Measurements from ENCODE around the gene DPF3. TPM values are rescaled to one million over a fixed set of nuclear protein-coding genes. Genes with fewer than 3 reads are reported as not detected.

DPF3 gene
- total and polyA plus RNA-seq, 2 donors from 2014 or later = 2.3 to 2.8 TPM

DNA sequence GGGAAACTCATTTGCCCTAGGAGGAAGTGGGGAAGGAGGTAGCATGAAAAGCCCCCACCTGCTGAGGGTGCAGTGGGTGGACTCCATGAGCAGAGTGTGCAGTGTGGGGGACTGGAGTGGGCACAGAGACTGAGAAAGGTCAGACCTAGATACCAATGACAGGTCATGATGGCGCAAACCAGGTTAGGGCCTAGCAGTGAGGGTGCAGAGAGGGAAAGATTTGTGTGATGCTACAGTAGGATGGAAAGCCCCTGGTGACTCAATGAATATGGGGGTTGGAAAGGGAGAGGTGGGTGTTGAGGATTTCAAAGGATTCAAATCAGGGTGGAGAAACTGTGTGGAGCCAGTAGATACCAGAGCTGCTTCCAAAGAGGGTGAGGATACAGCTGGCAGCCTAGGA is 319.2 kb downstream of the DPF3 start:
- no peaks in the 10 kb centered on the region for H3K9me3 ChIP-seq (ENCODE audit: control insufficient read depth in 2 of 3, insufficient read depth in 1 of 3, low read length in 3 of 3)
- H3K27me3 ChIP-seq (ENCODE audit: control insufficient read depth, insufficient read depth, low read length) = no peaks in the 10 kb centered on the region
- no peaks in the 10 kb centered on the region for H3K36me3 ChIP-seq (ENCODE audit: control insufficient read depth in 2 of 3, insufficient read depth in 3 of 3, low read length in 3 of 3)
- H3K9ac ChIP-seq (ENCODE audit: low read length in 3 of 3) = no peak overlapping the region
- FAIRE-seq (no peak), DNase-seq (no peak)
- no peak overlapping the region for H3K27ac ChIP-seq (ENCODE audit: low read depth in 2 of 2, low read length in 2 of 2)
- H3K4me1 ChIP-seq (ENCODE audit: control insufficient read depth in 2 of 3, insufficient read depth in 2 of 3, low read depth in 1 of 3, low read length in 3 of 3) = no peaks in the 10 kb centered on the region
- no peak overlapping the region for H3K4me3 ChIP-seq (ENCODE audit: low read length in 3 of 3)
- intact Hi-C loops (cut with DNase I) = no loop called here
- TF ChIP-seq, protein P1, sequence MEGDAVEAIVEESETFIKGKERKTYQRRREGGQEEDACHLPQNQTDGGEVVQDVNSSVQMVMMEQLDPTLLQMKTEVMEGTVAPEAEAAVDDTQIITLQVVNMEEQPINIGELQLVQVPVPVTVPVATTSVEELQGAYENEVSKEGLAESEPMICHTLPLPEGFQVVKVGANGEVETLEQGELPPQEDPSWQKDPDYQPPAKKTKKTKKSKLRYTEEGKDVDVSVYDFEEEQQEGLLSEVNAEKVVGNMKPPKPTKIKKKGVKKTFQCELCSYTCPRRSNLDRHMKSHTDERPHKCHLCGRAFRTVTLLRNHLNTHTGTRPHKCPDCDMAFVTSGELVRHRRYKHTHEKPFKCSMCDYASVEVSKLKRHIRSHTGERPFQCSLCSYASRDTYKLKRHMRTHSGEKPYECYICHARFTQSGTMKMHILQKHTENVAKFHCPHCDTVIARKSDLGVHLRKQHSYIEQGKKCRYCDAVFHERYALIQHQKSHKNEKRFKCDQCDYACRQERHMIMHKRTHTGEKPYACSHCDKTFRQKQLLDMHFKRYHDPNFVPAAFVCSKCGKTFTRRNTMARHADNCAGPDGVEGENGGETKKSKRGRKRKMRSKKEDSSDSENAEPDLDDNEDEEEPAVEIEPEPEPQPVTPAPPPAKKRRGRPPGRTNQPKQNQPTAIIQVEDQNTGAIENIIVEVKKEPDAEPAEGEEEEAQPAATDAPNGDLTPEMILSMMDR (IDR thresholded peaks at IDR 0.05; ENCODE audit: borderline replicate concordance, extremely low read depth, insufficient read depth) = no peak

DNA sequence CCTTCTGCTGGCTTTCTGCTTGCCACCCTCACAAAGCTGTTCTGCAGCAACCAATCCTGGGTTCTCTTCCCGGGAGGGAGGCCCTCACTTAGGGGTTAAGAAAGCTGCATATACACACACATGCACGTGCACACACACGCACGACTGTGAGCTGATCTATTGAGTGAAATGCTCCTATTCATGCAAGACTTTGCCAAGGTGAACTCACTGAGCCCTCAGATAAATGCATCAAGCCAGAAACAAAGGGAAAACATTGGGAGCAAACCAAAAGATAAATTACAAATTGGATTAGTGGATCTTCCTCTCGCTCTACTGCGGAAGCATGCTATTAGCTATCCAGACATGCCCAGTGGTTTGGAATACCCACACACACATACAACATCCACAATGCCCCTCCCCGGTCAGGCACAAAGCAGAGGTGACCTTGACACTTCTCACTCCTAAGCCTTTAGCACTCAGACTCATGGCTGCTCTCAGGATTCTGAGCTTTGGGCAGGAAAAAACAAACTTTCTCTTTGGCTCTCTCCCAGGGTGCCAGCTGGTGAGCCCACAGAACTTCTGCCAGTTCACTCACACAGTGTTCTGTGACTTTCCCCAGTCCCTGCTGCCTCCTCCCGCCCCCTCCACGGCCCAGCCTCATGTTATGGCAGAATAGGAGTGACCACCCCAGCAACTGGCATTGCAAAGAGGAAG is 320.0 kb downstream of the DPF3 start:
- TF ChIP-seq, protein P1 (IDR thresholded peaks at IDR 0.05; ENCODE audit: borderline replicate concordance, extremely low read depth, insufficient read depth) = no peak
- FAIRE-seq (no peak), DNase-seq (no peak)
- Histone ChIP-seq H3K36me3 (ENCODE audit: control insufficient read depth in 2 of 3, insufficient read depth in 3 of 3, low read length in 3 of 3) (no peaks in the 10 kb centered on the region), H3K27ac (ENCODE audit: low read depth in 2 of 2, low read length in 2 of 2) (no peak overlapping the region), H3K9ac (ENCODE audit: low read length in 3 of 3) (no peak overlapping the region), H3K4me3 (ENCODE audit: low read length in 3 of 3) (no peak overlapping the region), H3K4me1 (ENCODE audit: control insufficient read depth in 2 of 3, insufficient read depth in 2 of 3, low read depth in 1 of 3, low read length in 3 of 3) (no peaks in the 10 kb centered on the region), H3K27me3 (ENCODE audit: control insufficient read depth, insufficient read depth, low read length) (no peaks in the 10 kb centered on the region), H3K9me3 (ENCODE audit: control insufficient read depth in 2 of 3, insufficient read depth in 1 of 3, low read length in 3 of 3) (no peaks in the 10 kb centered on the region)
- intact Hi-C loops (cut with DNase I) = no loop called here

Other genes with a start within 250 kb of the DPF3 start
- gene DCAF4, start 32.4 kb upstream of the DPF3 start, total RNA-seq = 23.1 TPM
- 11.0 TPM for gene DCAF4, start 32.4 kb upstream of the DPF3 start, polyA plus RNA-seq (ENCODE audit: insufficient read depth, low read depth, low replicate concordance)
- gene ZFYVE1, start 133.0 kb upstream of the DPF3 start, total RNA-seq = 18.8 TPM
- 10.7 TPM for gene ZFYVE1, start 133.0 kb upstream of the DPF3 start, polyA plus RNA-seq (ENCODE audit: insufficient read depth, low read depth, low replicate concordance)
- gene RBM25, start 164.4 kb upstream of the DPF3 start, total RNA-seq = 70.0 TPM
- 18.8 TPM for gene RBM25, start 164.4 kb upstream of the DPF3 start, polyA plus RNA-seq (ENCODE audit: insufficient read depth, low read depth, low replicate concordance)
- gene PSEN1, start 242.4 kb upstream of the DPF3 start, total RNA-seq = 68.6 TPM
- gene PSEN1, start 242.4 kb upstream of the DPF3 start, polyA plus RNA-seq (ENCODE audit: insufficient read depth, low read depth, low replicate concordance) = 33.5 TPM